Nephron progenitor cell (in vitro differentiated cells): Measurements from ENCODE around the gene RARA.
"Not testable (repeated sequence)": the region's sequence is repeated elsewhere in the genome, so short reads cannot be mapped to it uniquely, and the experiment has no call there.

Source experiments
- DNase-seq: peaks from one replicate; pipeline ENCODE4 v3.0.0; 2021
- H3K27ac Mint-ChIP-seq: 2 replicates; pipeline ENCODE4 v1.8.0; 2021; ENCODE audit warnings: mild to moderate bottlenecking, moderate library complexity, mixed read lengths
- H3K27me3 Mint-ChIP-seq: 2 replicates; pipeline ENCODE4 v1.8.0; 2021; ENCODE audit warnings: mild to moderate bottlenecking, low read depth, mixed read lengths; ENCODE audit not compliant: poor library complexity
- H3K36me3 Mint-ChIP-seq: 2 replicates; pipeline ENCODE4 v1.8.0; 2021; ENCODE audit warnings: low read depth, mixed read lengths
- H3K4me1 Mint-ChIP-seq: 2 replicates; pipeline ENCODE4 v1.8.0; 2021; ENCODE audit warnings: mixed read lengths
- H3K4me3 Mint-ChIP-seq: 2 replicates; pipeline ENCODE4 v1.8.0; 2021; ENCODE audit warnings: mild to moderate bottlenecking, moderate library complexity, mixed read lengths
- H3K9me3 Mint-ChIP-seq: 2 replicates; pipeline ENCODE4 v1.8.0; 2021; ENCODE audit warnings: mild to moderate bottlenecking, moderate library complexity, mixed read lengths
- CTCF ChIP-seq: fragments of 200-600 bp; sonication (generic); IDR thresholded peaks from 2 replicates; pipeline ENCODE4 v1.5.0; 2021; ENCODE audit warnings: antibody characterized with exemption

Gene RARA

GRCh38 chr17:40366076-40366860 lies 57.3 kb downstream of the RARA start:
- Mint-ChIP-seq H3K4me3 (no peak overlapping the region), H3K36me3 (no peaks in the 10 kb centered on the region), H3K4me1 (peaks cover 17% of the 10 kb centered on the region), H3K27ac (no peak overlapping the region), H3K27me3 (peaks cover 56% of the 10 kb centered on the region), H3K9me3 (peaks cover 1% of the 10 kb centered on the region)
- no peak for DNase-seq
- no peak for TF ChIP-seq CTCF

- no peak for TF ChIP-seq CTCF
- H3K27ac Mint-ChIP-seq: no peak overlapping the region
- H3K4me1 Mint-ChIP-seq: peaks cover 13% of the 10 kb centered on the region
- H3K27me3 Mint-ChIP-seq: peaks cover 52% of the 10 kb centered on the region
- no peak overlapping the region for H3K4me3 Mint-ChIP-seq
- DNase-seq: no peak
- peaks cover 5% of the 10 kb centered on the region for H3K9me3 Mint-ChIP-seq
- no peaks in the 10 kb centered on the region for H3K36me3 Mint-ChIP-seq
Observed at GRCh38 chr17:40366861-40367518, 58.0 kb downstream of the RARA start.

GRCh38 chr17:40367728-40368127 lies 58.7 kb downstream of the RARA start:
- H3K36me3 Mint-ChIP-seq, H3K4me3 Mint-ChIP-seq, H3K4me1 Mint-ChIP-seq, H3K27ac Mint-ChIP-seq, DNase-seq: not testable (repeated sequence)
- Mint-ChIP-seq H3K9me3 (peaks cover 12% of the 10 kb centered on the region), H3K27me3 (peaks cover 48% of the 10 kb centered on the region)

- Mint-ChIP-seq H3K4me1 (no peaks in the 10 kb centered on the region), H3K27me3 (peaks cover 33% of the 10 kb centered on the region), H3K9me3 (peaks cover 22% of the 10 kb centered on the region), H3K27ac (no peak overlapping the region), H3K4me3 (no peak overlapping the region), H3K36me3 (no peaks in the 10 kb centered on the region)
- TF ChIP-seq CTCF: no peak
- no peak for DNase-seq
Observed at GRCh38 chr17:40369923-40370322, 60.9 kb downstream of the RARA start.

GRCh38 chr17:40371261-40371929 lies 62.4 kb downstream of the RARA start:
- no peak for TF ChIP-seq CTCF
- no peak overlapping the region for H3K27ac Mint-ChIP-seq
- H3K4me3 Mint-ChIP-seq: no peak overlapping the region
- peaks cover 26% of the 10 kb centered on the region for H3K27me3 Mint-ChIP-seq
- H3K4me1 Mint-ChIP-seq: no peaks in the 10 kb centered on the region
- no peaks in the 10 kb centered on the region for H3K36me3 Mint-ChIP-seq
- peaks cover 22% of the 10 kb centered on the region for H3K9me3 Mint-ChIP-seq
- DNase-seq: no peak

- Mint-ChIP-seq H3K4me1 (no peaks in the 10 kb centered on the region), H3K27me3 (peaks cover 26% of the 10 kb centered on the region), H3K4me3 (no peak overlapping the region), H3K27ac (no peak overlapping the region), H3K9me3 (peaks cover 22% of the 10 kb centered on the region), H3K36me3 (no peaks in the 10 kb centered on the region)
- DNase-seq: no peak
- TF ChIP-seq CTCF: no peak
Observed at GRCh38 chr17:40372031-40372430, 63.1 kb downstream of the RARA start.

- H3K27ac Mint-ChIP-seq, H3K4me3 Mint-ChIP-seq, H3K36me3 Mint-ChIP-seq, DNase-seq, H3K4me1 Mint-ChIP-seq: not testable (repeated sequence)
- H3K27me3 Mint-ChIP-seq: peaks cover 26% of the 10 kb centered on the region
- H3K9me3 Mint-ChIP-seq: peaks cover 22% of the 10 kb centered on the region
Observed at GRCh38 chr17:40372644-40373043, 63.7 kb downstream of the RARA start.
